GM20000 (cell line): Measurements from ENCODE around the gene C1GALT1.

Experiments
- DNase-seq: peaks from one replicate; pipeline ENCODE4 v3.0.0; 2012; ENCODE audit warnings: low spot score
- TF ChIP-seq, protein P1 (sequence below): IDR thresholded peaks from 2 replicates; pipeline ENCODE4 v1.5.1; 2012; ENCODE audit warnings: mild to moderate bottlenecking, control low read depth; ENCODE audit errors: extremely low read depth, missing control alignments

The C1GALT1 gene

GRCh38 chr7:7201578-7202374 lies 19.4 kb downstream of the C1GALT1 start:
- DNase-seq = peak; percentile 63
- TF ChIP-seq, protein P1, sequence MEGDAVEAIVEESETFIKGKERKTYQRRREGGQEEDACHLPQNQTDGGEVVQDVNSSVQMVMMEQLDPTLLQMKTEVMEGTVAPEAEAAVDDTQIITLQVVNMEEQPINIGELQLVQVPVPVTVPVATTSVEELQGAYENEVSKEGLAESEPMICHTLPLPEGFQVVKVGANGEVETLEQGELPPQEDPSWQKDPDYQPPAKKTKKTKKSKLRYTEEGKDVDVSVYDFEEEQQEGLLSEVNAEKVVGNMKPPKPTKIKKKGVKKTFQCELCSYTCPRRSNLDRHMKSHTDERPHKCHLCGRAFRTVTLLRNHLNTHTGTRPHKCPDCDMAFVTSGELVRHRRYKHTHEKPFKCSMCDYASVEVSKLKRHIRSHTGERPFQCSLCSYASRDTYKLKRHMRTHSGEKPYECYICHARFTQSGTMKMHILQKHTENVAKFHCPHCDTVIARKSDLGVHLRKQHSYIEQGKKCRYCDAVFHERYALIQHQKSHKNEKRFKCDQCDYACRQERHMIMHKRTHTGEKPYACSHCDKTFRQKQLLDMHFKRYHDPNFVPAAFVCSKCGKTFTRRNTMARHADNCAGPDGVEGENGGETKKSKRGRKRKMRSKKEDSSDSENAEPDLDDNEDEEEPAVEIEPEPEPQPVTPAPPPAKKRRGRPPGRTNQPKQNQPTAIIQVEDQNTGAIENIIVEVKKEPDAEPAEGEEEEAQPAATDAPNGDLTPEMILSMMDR = no peak

DNA sequence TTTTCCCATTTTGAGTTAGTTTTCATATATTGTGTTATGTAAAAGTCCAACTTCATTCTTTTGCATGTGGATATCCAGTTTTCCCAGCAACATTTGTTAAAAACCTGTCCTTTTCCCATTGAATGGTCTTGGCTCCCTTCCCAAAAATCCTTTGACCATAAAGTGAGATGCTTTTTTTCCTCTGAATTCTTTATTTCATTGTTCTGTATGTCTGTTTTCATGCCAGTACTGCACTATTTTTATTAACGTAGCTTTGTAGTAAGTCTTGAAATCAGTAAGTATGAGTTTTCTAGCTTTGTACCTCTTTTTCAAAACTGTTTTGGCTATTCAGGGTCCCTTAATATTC lies 20.0 kb downstream of the C1GALT1 start:
- TF ChIP-seq, protein P1 = no peak
- DNase-seq = no peak

DNA sequence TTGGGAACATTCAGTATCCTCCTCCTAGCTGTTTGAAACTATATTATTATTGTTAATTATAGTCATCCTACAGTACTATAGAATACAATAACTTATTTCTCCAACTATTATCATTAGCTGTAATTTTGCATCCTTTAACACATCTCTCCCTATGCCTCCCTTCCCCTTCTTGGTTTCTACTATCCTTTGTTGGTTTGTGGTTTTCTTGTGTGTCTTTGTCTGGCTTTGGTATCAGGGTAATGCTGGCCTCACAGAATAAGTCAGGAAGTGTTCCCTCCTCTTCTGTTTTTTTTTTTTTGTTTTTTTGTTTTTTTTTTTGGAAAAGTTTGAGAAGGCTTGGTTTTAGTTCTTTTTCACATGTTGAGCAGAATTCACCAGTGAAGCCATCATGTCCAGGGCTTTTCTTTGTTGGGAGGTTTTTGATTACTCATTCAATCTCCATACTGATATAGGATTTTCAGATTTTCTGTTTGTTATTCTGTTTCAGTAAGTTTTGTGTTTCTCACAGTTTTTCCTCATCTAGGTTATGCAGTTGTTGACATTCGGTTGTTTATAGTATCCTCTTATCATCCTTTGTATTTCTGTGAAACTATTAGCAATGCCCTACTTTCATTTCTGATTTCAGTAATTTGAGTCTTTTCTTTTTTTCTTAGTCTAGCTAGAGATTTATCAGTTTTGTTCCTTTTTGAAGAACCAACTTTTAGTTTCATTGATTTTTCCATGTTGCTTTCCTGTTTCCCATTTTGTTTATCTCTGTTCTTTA lies 21.6 kb downstream of the C1GALT1 start:
- no peak for DNase-seq
- TF ChIP-seq, protein P1 = no peak

GRCh38 chr7:7207876-7208275 lies 25.5 kb downstream of the C1GALT1 start:
- no peak for DNase-seq

DNA sequence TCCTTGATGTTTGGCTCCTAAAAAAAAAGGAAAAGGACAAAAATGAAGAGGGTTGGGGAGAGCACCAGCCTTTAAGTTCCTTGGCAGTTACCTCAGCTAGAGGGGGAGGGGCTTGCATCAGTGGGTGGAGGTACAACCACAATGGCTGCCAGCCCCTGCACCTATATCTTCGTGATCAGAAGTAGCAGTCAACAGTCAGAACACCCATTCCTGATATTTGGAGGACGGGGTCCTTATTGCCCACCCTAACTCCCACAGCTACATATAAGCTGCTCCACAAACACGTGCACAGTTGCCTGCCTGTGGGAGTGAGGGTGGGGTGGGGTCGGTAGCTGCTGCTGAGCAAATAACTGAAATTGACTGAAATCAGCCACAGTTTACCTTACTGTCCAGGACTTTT lies 26.2 kb downstream of the C1GALT1 start:
- TF ChIP-seq, protein P1 = no peak
- DNase-seq = no peak

More at GRCh38 chr7:7207876-7208275, 25.5 kb downstream of the C1GALT1 start:
- TF ChIP-seq, protein P1 = no peak

DNA sequence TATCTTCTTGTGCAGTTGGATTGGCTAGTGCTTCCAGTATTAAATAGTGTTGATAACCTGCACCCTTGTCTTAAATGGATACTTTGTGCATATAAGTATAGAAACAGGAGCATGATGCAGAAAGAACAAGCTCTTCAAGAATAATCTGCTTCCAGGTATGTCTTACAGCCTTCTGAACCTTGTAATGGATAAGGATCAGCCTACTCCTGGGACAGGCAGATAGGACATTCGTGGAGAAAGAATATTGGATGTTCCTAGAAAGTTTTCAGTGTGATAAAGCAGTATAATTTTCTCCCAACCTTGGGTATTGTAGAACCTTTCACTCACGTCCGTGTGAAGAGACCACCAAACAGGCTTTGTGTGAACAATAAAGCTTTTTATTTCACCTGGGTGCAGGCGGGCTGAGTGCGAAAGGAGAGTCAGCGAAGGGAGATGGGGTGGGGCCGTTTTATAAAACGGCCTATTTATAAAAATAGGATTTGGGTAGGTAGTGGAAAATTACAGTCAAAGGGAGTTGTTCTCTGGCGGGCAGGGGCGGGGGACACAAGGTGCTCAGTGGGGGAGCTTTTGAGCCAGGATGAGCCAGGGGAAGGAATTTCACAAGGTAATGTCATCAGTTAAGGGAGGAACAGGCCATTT lies 27.2 kb downstream of the C1GALT1 start:
- TF ChIP-seq, protein P1 = no peak
- no peak for DNase-seq
